ENCODE data around the gene YBX1.
A peak's percentile ranks its signal among the peaks of the same experiment; 100 is the strongest.
"Not testable (repeated sequence)": the region's sequence is repeated elsewhere in the genome, so short reads cannot be mapped to it uniquely, and the experiment has no call there.

Gene YBX1

GRCh38 chr1:42681741-42682483, at the start of gene YBX1:
TSS of gene YBX1 (plus strand) at chr1:42682418. CDS start at chr1:42682566, 148 bp downstream.
- DNase-seq, result peak; percentile 100

- DNase-seq, result no peak
Observed at GRCh38 chr1:42639116-42639515, 43.1 kb upstream of the YBX1 start.

GRCh38 chr1:42646056-42646455, 36.2 kb upstream of the YBX1 start:
- DNase-seq, result no peak

DNA sequence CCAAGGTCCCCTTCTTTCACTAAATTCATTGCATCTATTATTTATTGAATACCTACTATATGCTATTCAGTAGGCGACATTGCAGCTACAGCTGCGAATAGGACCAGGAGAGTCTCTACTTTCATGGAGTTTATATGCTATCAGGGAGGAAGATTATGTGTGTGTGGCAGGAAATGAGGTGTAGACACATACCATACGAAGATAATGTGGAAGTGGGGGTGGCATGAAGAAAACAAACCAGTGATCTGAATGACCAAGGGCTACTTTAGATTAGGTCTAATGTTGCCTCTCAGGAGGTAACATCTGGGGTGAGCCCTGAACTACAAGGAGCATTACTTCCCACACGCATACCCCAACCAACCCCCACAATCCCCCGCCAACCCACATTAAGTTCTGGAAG, 25.0 kb upstream of the YBX1 start:
- DNase-seq, result no peak

DNA sequence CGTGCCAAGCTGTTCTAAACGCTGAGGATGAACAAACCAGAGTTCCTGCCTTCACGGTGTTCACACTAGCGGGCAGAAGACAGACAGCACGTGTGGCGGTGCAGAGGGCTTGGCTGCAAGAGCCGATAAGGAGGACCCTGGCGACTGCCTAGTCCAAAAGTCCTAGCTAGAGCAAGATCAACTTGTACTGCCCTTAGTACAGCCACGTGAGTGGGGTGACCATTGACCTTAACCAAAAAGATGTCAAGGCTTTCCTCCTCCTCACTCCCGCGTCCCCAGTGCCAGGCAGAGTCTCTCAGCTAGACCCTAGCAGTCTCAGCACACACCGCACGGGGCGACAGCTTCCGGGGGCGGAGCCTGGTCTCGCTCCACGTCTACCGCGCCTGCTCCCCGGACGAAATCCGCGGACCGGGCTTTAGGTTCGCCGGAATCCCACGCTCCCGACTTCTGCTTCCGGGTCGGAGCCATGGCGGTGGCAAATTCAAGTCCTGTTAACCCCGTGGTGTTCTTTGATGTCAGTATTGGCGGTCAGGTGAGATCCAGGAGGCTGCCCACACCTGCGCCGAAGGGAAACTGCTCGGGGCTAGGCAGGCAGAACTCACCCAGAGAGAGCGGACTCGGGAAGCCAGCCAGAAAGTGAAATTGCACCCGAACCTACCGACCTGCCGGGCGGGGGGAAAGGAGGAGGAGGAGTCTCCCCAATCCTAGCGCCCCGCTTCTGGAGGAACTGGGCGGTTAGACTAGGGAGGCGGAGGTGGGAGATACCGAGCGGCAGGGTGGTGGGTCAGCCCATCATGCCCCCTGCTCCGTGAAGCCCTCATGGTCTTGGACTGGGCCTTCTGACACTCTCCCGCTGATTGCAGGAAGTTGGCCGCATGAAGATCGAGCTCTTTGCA, 24.0 kb upstream of the YBX1 start, which contains the start of gene PPIH:
Gene PPIH (plus strand): TSS at position 443 of the 896 bp plus-strand sequence. CDS start 24 bp downstream, at position 467.
- peak; percentile 96 for DNase-seq

- DNase-seq, result no peak
Observed at GRCh38 chr1:42658877-42659337, 23.3 kb upstream of the YBX1 start.

DNA sequence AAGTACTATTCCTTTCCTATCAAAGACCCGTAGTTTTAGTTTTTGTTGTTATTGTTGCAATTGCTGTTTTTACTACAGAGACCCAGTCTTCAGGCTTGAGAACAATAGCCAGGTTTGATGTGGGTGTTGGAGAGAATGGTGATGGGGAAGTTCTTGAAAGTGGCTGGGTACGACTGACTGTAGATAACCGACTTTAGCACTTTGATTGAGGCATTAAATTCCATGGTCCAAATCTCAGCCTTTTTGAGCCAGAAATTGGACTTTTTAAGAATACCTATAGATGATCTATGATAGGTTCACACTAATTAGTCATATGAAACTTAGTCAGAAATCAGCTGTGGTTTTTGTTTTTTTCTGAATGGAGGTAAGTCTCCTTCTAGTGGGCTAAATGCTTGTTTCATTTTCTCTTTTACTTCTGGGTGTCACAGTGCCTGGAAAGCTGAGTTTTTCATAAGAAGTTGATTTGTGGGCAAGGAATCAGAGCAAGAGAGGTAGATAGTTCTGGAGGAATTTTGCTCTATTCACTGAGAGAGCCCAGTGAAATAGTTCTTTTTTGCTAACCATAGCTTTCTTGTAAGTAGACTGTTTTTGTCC, 21.2 kb upstream of the YBX1 start:
- DNase-seq, result no peak

DNA sequence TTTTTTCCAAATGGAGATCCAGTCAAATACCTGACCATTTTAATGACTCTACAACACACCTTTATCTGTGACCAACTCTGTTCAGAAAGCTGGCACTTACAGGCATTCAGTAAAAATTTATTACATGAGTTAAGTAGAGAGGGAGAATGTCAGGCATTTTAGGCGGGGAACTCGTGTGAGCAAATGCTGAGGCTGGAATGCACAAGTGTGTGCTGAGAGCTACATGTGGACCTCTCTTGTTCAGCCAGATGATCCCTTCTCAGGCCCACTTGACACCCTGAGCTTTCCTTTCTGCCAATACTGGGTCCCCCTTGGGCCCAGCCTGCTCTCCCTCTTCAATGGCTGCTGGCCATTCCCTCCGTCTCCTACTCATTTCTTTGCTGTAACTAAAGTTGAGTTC, 12.3 kb upstream of the YBX1 start:
- no peak for DNase-seq

DNA sequence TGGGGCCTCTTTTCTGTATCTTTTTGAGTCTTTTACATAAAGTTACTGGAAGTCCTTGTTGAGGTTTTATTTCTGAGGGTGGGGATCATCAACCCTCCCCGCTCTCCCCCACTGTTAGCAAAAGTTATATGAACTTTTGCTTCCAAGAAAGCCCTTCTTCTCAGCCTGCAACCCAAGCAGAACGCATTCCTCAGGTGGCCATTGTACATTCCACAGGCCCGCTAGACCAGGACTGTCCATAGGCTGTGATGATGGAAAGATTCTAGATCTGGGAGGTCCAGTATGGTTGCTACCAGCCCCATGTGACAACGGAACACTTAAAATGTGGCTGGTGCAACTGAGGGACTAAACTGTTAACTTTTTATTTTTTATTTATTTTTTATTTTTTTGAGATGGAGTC, 11.8 kb upstream of the YBX1 start:
- DNase-seq, result no peak

- DNase-seq, result no peak
Observed at GRCh38 chr1:42674214-42674613, 8.0 kb upstream of the YBX1 start.

GRCh38 chr1:42674682-42675081, 7.5 kb upstream of the YBX1 start:
- no peak for DNase-seq

GRCh38 chr1:42675467-42675866, 6.8 kb upstream of the YBX1 start:
- no peak for DNase-seq

- DNase-seq, result no peak
Observed at GRCh38 chr1:42676534-42677087, 5.6 kb upstream of the YBX1 start.

DNA sequence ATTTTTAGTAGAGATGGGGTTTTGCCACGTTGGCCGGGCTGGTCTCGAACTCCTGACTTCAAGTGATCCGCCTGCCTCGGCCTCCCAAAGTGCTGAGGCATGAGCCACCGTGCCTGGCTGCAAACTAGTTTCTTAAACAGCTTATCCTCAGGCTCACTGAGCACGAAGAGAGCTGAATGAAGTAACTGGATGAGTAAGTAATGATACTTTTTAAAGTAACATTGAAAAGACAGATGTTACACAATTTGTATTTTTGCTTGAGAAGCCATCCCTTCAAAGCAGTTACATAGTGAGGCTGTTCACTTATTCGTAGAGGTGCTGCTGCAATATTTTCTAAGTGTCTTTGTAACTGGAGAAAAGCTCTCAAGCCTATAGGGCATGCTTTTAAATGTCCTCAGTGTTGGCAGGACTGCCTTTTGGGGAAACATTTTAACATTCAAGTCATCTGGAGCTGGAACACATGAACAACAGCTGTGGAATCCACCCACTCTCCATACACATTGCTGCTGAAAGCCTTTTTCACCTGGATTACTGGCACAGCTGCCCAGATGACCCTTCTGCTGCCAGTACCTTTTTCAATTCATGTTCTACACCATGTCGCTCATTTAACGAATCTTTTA, 2.7 kb upstream of the YBX1 start:
- DNase-seq, result no peak

DNA sequence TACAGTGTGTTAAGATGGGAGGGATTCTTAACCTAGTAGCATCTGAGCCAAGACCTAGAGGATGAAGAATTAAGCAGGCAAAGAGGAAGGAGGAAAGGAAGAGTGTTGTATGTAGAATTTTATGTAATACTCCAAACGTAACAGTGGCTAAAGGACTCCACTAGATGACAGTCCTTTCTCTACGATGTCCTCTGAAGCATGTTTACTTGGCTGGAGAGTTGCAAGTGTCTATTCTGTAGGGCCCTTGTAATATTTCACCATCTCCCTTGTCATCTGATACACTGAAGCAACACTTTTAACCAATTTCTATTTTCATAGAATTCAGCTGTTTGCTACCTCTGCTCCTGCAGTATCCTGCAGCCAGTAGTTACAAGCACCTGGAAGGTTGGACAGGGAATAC, 2.2 kb upstream of the YBX1 start:
- no peak for DNase-seq

DNA sequence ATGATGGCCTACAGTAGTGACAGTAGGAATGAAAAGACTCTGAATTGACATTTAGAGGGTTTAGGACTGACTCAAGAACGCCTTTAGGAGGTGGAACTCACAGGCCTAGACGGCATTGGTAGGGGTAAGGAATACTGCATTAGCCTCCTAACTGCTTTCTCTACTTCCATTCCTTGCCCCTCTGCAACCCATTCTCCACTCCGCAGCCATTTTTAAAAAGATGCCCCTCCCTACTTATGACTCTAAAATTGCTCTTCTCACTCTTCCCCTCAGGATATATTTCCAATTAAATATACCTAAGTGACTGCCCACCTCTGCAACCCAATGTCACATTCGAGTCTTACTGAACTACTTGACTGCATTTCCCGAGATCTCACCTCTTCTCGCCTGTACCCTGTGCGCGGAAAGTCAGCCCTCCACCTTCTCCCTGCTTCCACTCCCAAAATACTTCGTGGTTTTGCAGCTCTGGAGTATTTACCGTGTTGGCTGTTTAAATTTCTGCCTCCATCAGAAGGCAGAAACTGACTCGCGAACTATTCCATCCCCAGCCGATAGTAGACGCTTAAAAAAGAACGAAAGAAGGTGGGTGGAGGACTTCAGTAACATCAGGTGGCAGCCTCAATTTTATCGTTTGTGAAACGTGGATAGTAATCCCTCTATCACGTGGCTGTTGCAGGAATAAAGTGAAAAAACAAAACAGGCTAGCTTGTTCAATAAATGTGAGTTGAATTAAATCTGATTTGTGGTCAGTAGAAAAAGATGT, 1.1 kb upstream of the YBX1 start:
- peak; percentile 78 for DNase-seq

DNA sequence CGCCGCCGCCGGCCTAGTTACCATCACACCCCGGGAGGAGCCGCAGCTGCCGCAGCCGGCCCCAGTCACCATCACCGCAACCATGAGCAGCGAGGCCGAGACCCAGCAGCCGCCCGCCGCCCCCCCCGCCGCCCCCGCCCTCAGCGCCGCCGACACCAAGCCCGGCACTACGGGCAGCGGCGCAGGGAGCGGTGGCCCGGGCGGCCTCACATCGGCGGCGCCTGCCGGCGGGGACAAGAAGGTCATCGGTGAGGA, 193 bp downstream of the YBX1 start:
- DNase-seq, result not testable (repeated sequence)

GRCh38 chr1:42682739-42683531, 717 bp downstream of the YBX1 start:
- DNase-seq, result peak; percentile 41

DNA sequence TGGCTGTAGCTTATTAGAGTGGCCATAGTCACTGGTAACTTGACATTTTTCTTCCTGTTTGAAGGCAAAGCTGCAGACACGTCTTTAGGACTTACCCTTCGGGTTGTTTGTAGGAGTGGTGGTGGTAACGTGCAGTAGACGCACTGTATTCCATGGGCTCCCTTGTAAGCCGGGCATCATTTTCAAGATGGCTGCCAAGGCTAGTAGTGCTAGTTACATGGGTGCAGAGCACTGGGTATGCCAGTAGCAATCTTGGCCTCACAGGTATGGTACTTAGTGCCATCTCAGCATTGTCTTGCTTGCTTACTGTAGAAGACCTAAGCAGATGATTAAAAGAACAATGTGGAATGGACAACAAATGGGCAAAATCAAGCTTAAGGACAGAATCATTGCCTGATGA, 1.9 kb downstream of the YBX1 start:
- DNase-seq, result no peak

DNA sequence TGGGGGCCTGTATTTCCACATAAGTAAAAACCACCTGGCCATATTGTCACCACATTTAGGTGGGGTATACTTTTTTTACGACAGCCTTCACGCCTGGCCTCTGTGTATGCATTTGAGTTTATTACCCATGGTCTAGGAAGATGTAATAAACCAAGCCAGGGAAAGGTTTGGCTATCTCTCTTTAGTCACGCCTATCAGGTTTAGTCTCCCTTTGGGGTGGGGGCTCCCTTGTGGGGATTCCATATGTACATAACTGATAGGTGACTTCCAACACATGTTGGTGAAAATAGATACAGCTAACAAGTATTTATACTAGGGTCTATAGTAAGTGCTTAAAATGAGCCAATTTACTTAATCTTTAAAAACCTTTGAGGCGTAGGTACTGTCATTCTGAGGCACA, 4.2 kb downstream of the YBX1 start:
- no peak for DNase-seq

GRCh38 chr1:42689912-42690311, 7.7 kb downstream of the YBX1 start:
- DNase-seq, result no peak
